ENCODE measurements around the gene FHIT.

- TF ChIP-seq GATA2 (IDR thresholded peaks at IDR 0.05; ENCODE audit: low read depth, low read length) (no peak), GATA3 (IDR thresholded peaks at IDR 0.05; ENCODE audit: low read depth, low read length) (no peak)
Observed at GRCh38 chr3:60298141-60298540, 953.1 kb downstream of the FHIT start.

Data from SH-SY5Y (cell line).